BLaER1 (cell line): ENCODE data around the gene ZNF595.

Source experiments
- H3K27ac ChIP-seq: shearing (Covaris generic); formaldehyde crosslinking; 2 replicates; pipeline ENCODE4 v1.8.1; 2022
- H3K27me3 ChIP-seq: shearing (Covaris generic); formaldehyde crosslinking; 2 replicates; pipeline ENCODE4 v1.8.1; 2022
- H3K36me3 ChIP-seq: shearing (Covaris generic); formaldehyde crosslinking; 2 replicates; pipeline ENCODE4 v1.8.1; 2022
- H3K4me1 ChIP-seq: shearing (Covaris generic); formaldehyde crosslinking; 2 replicates; pipeline ENCODE4 v1.8.1; 2022
- H3K4me2 ChIP-seq: shearing (Covaris generic); formaldehyde crosslinking; 2 replicates; pipeline ENCODE4 v1.8.1; 2022
- H3K4me3 ChIP-seq: shearing (Covaris generic); formaldehyde crosslinking; 2 replicates; pipeline ENCODE4 v1.8.1; 2022
- H3K9ac ChIP-seq: shearing (Covaris generic); formaldehyde crosslinking; 2 replicates; pipeline ENCODE4 v1.8.1; 2022
- H3K9me3 ChIP-seq: shearing (Covaris generic); formaldehyde crosslinking; 2 replicates; pipeline ENCODE4 v1.8.1; 2022
- H4K20me1 ChIP-seq: shearing (Covaris generic); formaldehyde crosslinking; 2 replicates; pipeline ENCODE4 v1.8.1; 2022
- Cebpa-rat ChIP-seq: shearing (Covaris generic); IDR thresholded peaks from 2 replicates; pipeline ENCODE4 v1.8.1; 2022

ZNF595 gene

GRCh38 chr4:125091-125771, 72.1 kb downstream of the ZNF595 start:
- H3K27ac ChIP-seq = peak overlapping the region; percentile 94
- peaks cover 16% of the 10 kb centered on the region for H3K36me3 ChIP-seq
- peaks cover 11% of the 10 kb centered on the region; the same call in 1 of the 2 replicates for H4K20me1 ChIP-seq
- peak overlapping the region; percentile 97 for H3K9ac ChIP-seq
- H3K4me2 ChIP-seq = peak overlapping the region; percentile 97
- peaks cover 35% of the 10 kb centered on the region for H3K9me3 ChIP-seq
- no peaks in the 10 kb centered on the region for H3K27me3 ChIP-seq
- peaks cover 38% of the 10 kb centered on the region for H3K4me1 ChIP-seq
- H3K4me3 ChIP-seq = peak overlapping the region; percentile 87
- no peak for TF ChIP-seq Cebpa-rat

DNA sequence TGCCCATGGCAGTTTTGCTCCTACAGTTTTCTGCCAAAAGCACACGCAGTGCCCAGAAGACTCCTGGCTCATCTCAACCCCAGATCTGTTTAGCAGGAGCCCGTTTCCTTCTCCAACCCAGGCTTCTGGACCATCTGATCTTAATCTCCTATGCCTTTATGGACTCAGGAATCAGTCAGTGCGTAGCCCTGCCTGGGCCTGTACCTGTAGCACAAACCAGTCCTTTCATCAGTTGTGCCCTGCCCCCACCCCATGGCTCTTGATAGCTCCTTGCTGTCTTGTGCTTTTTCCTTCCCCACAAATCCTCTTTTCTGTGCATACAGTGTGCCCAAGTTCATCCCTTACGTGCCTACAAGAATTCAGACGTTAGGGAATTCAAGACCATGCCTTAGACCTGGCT, 72.7 kb downstream of the ZNF595 start:
- Histone ChIP-seq H4K20me1 (peaks cover 11% of the 10 kb centered on the region; the same call in 1 of the 2 replicates), H3K27me3 (no peaks in the 10 kb centered on the region), H3K9ac (peak overlapping the region; percentile 97)

GRCh38 chr4:132483-132882, 79.4 kb downstream of the ZNF595 start:
- H3K9me3 ChIP-seq = peaks cover 46% of the 10 kb centered on the region
- H3K27ac ChIP-seq = no peak overlapping the region
- H3K4me2 ChIP-seq = no peak overlapping the region
- H3K36me3 ChIP-seq = peaks cover 45% of the 10 kb centered on the region
- no peak overlapping the region for H3K9ac ChIP-seq
- TF ChIP-seq Cebpa-rat = no peak
- no peaks in the 10 kb centered on the region for H3K27me3 ChIP-seq
- H3K4me3 ChIP-seq = no peak overlapping the region
- H3K4me1 ChIP-seq = no peaks in the 10 kb centered on the region
- no peaks in the 10 kb centered on the region for H4K20me1 ChIP-seq

More for the DNA sequence above, 72.7 kb downstream of the ZNF595 start:
- H3K4me2 ChIP-seq = peak overlapping the region; percentile 97
- H3K27ac ChIP-seq = peak overlapping the region; percentile 94
- peaks cover 34% of the 10 kb centered on the region for H3K9me3 ChIP-seq
- TF ChIP-seq Cebpa-rat = no peak
- peak overlapping the region; percentile 87 for H3K4me3 ChIP-seq
- H3K4me1 ChIP-seq = peaks cover 32% of the 10 kb centered on the region
- H3K36me3 ChIP-seq = peaks cover 16% of the 10 kb centered on the region
